ENCODE measurements around the gene ZNF292.

DNA sequence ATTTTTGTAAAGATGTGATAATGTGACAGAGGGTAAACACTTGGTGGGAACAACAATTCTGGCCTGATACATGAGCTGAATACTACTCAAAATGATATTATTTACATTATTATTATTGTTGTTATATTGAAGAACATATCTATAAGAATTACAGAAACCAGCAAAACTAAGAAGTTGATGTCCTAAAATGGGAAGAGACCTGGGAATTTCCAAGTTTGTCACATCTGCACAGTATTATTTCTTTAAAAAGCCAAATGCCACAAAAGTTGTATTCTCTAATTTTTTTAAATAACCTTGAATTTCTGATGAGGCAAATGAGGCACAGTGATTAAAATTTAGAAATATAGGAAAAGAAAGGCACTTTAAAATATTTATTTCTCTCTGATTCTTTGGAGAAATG is 5.0 kb upstream of the ZNF292 start:
- TF ChIP-seq POLR2AphosphoS5 (IDR thresholded peaks at IDR 0.05; ENCODE audit: low read depth, low read length) (no peak), TAF1 (IDR thresholded peaks at IDR 0.05; ENCODE audit: borderline replicate concordance, insufficient read depth, low read length) (no peak), FOXP2 (optimal IDR thresholded peaks at IDR 0.05; ENCODE audit: borderline replicate concordance, extremely low read depth, extremely low read length, insufficient read depth) (no peak), SIN3A (IDR thresholded peaks at IDR 0.05; ENCODE audit: borderline replicate concordance, insufficient read depth, low read length) (no peak)
